ENCODE data around the gene NACC2.

GRCh38 chr9:135993765-135994500, 101.2 kb downstream of the NACC2 start:
- TF ChIP-seq POLR2A (IDR thresholded peaks at IDR 0.05; ENCODE audit: low read length) (no peak), GATA1 (IDR thresholded peaks at IDR 0.05; ENCODE audit: low read depth, low read length) (no peak)

Data from erythroblast (primary cell).